DND-41 (cell line): ENCODE results near the gene RACGAP1.

Experiments used
- ATAC-seq: fragments of 200-7000 bp; cut with Tn5 transposase; 3 replicates; pipeline ENCODE4 v1.9.1; 2021; ENCODE audit warnings: low read depth; ENCODE audit not compliant: insufficient read depth
- DNase-seq: peaks from one replicate; pipeline ENCODE4 v3.0.0-alpha.2; 2020
- H2AFZ ChIP-seq: 2 replicates; pipeline ENCODE4 v1.6.0; 2012; ENCODE audit warnings: low read depth, low read length
- H3K27ac ChIP-seq: 2 replicates; pipeline ENCODE4 v1.5.1; 2012; ENCODE audit warnings: low read length, inconsistent platforms
- H3K27me3 ChIP-seq: fragments of 200-600 bp; sonication (generic); 2 replicates; pipeline ENCODE4 v1.6.0; 2012; ENCODE audit warnings: low read length, mild to moderate bottlenecking, inconsistent platforms; ENCODE audit not compliant: insufficient read depth, poor library complexity
- H3K36me3 ChIP-seq: 2 replicates; pipeline ENCODE4 v1.5.1; 2012; ENCODE audit warnings: low read length, inconsistent platforms; ENCODE audit not compliant: insufficient read depth
- H3K4me1 ChIP-seq: 2 replicates; pipeline ENCODE4 v1.5.1; 2012; ENCODE audit warnings: mild to moderate bottlenecking, low read length; ENCODE audit not compliant: insufficient read depth
- H3K4me2 ChIP-seq: 2 replicates; pipeline ENCODE4 v1.6.0; 2012; ENCODE audit warnings: mild to moderate bottlenecking, moderate library complexity, low read length, inconsistent platforms; ENCODE audit not compliant: insufficient read depth
- H3K4me3 ChIP-seq, 2 experiments: fragments of 200-600 bp in 1 of 2; shearing (Covaris generic) in 1 of 2; 2 replicates each; pipeline ENCODE4 v1.5.1; 2012 to 2016; ENCODE audit warnings: inconsistent platforms in 2 of 2, low read length in 2 of 2, mild to moderate bottlenecking in 2 of 2, low read depth in 1 of 2, moderate library complexity in 1 of 2
- H3K79me2 ChIP-seq: 2 replicates; pipeline ENCODE4 v1.6.0; 2012; ENCODE audit warnings: low read length, inconsistent platforms; ENCODE audit not compliant: insufficient read depth
- H3K9ac ChIP-seq: 2 replicates; pipeline ENCODE4 v1.6.0; 2012; ENCODE audit warnings: low read depth, mild to moderate bottlenecking, inconsistent platforms, low read length, moderate library complexity
- H3K9me3 ChIP-seq: 2 replicates; pipeline ENCODE4 v1.5.1; 2012; ENCODE audit warnings: low read length, moderate library complexity, mild to moderate bottlenecking, inconsistent platforms; ENCODE audit not compliant: insufficient read depth, severe bottlenecking
- H4K20me1 ChIP-seq: 2 replicates; pipeline ENCODE4 v1.6.0; 2012; ENCODE audit warnings: low read length; ENCODE audit not compliant: insufficient read depth
- EZH2 ChIP-seq: IDR thresholded peaks from 3 replicates; pipeline ENCODE4 v1.6.1; 2012; ENCODE audit warnings: borderline replicate concordance, low read depth, mild to moderate bottlenecking, moderate library complexity, low read length, inconsistent platforms; ENCODE audit not compliant: severe bottlenecking
- TF ChIP-seq, protein P1 (sequence below): IDR thresholded peaks from 2 replicates; pipeline ENCODE4 v1.5.1; 2012; ENCODE audit warnings: borderline replicate concordance, low read length, moderate library complexity, mild to moderate bottlenecking; ENCODE audit not compliant: poor library complexity, severe bottlenecking; ENCODE audit errors: extremely low read depth

Gene RACGAP1

DNA sequence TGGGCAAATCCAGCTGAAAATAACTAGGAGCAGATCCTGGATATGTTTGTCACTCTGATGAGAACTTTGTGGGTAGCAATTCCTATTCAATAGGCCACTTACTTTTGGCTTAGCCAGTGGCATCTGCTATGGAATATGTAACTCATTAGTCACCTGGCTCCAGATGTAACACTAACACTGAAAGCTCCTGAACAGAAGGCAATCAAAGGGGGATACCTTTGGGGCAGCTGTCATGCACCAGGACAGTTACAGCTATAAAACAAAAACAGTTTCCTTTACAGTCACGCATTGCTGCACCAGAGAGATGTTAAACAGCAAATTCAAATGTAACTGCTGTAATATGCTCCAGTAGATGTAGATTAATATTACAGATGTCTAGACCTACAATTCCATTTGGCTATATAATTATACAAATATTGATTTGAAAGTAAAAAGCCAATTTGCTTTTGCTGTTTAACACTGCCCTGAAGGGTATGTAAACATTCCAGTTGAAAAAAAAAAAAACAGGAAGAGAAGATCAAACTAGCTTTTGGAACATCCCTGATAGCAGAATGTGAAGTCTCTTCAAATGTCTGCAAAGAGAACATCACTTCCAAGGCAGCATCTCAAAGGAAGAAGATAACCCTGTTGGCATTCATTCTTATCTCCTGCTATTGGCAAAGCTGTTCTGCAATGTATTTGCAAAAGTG is 18.4 kb downstream of the RACGAP1 start:
- DNase-seq (no peak), ATAC-seq (no peak)
- no peak overlapping the region for H3K9ac ChIP-seq
- no peak overlapping the region for H3K4me3 ChIP-seq
- H3K36me3 ChIP-seq: peaks cover 90% of the 10 kb centered on the region
- H3K79me2 ChIP-seq: peaks cover 67% of the 10 kb centered on the region
- no peaks in the 10 kb centered on the region for H3K27me3 ChIP-seq
- H4K20me1 ChIP-seq: peaks cover 18% of the 10 kb centered on the region; the same call in 1 of the 2 replicates
- no peak overlapping the region for H2AFZ ChIP-seq
- TF ChIP-seq, protein P1, sequence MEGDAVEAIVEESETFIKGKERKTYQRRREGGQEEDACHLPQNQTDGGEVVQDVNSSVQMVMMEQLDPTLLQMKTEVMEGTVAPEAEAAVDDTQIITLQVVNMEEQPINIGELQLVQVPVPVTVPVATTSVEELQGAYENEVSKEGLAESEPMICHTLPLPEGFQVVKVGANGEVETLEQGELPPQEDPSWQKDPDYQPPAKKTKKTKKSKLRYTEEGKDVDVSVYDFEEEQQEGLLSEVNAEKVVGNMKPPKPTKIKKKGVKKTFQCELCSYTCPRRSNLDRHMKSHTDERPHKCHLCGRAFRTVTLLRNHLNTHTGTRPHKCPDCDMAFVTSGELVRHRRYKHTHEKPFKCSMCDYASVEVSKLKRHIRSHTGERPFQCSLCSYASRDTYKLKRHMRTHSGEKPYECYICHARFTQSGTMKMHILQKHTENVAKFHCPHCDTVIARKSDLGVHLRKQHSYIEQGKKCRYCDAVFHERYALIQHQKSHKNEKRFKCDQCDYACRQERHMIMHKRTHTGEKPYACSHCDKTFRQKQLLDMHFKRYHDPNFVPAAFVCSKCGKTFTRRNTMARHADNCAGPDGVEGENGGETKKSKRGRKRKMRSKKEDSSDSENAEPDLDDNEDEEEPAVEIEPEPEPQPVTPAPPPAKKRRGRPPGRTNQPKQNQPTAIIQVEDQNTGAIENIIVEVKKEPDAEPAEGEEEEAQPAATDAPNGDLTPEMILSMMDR: no peak
- TF ChIP-seq EZH2: no peak
- no peak overlapping the region for H3K27ac ChIP-seq
- H3K4me2 ChIP-seq: no peak overlapping the region
- no peaks in the 10 kb centered on the region for H3K9me3 ChIP-seq
- no peaks in the 10 kb centered on the region for H3K4me1 ChIP-seq

DNA sequence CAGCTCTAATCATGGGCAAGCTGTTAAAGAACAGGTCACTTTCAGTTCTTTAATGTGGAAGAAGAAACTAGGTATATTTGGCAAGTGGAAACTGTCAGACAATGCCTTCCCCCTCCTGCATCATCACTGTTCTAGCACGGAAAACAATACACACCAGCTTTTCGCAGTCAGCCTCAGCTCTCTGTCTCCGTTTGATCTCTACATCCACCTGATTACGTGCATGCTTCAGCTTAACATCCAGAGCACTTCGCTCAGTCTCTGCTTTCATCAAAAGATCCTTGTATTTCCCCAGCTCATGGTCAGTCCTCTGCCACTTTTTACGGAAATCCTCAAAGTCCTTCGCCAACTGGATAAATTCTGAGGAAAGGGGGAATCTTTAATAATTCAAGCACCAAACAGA is 19.0 kb downstream of the RACGAP1 start:
- Histone ChIP-seq H3K79me2 (peaks cover 64% of the 10 kb centered on the region), H3K9ac (no peak overlapping the region), H3K27me3 (no peaks in the 10 kb centered on the region), H3K4me3 (no peak overlapping the region), H2AFZ (no peak overlapping the region), H4K20me1 (peaks cover 18% of the 10 kb centered on the region; the same call in 1 of the 2 replicates), H3K4me1 (no peaks in the 10 kb centered on the region), H3K36me3 (peaks cover 95% of the 10 kb centered on the region), H3K9me3 (no peaks in the 10 kb centered on the region), H3K27ac (no peak overlapping the region), H3K4me2 (no peak overlapping the region)
- DNase-seq (no peak), ATAC-seq (no peak)
- TF ChIP-seq, protein P1: no peak

DNA sequence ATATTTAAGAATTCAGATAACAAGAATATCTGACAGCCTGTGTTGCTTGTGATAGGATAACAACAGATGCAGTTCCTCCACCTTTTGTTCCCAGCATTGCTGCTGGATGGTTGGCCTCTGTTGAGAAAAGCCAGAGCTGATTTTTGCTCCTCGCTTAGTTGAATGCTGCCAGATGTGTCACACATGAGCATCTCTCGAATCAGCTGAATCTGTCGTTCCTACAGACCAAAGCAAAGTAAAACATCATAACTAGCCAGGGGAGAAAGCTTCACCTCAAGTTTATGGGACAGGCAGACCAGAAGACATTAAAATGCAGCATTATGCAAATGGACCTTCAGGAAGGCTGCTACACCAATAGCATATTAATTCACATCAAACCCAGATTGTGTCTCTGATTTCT is 20.1 kb downstream of the RACGAP1 start:
- H3K4me2 ChIP-seq: no peak overlapping the region
- H3K27ac ChIP-seq: no peak overlapping the region
- ATAC-seq (no peak), DNase-seq (no peak)
- H3K4me3 ChIP-seq: no peak overlapping the region
- no peak overlapping the region for H2AFZ ChIP-seq
- H3K79me2 ChIP-seq: peaks cover 54% of the 10 kb centered on the region
- H3K36me3 ChIP-seq: peaks cover 95% of the 10 kb centered on the region
- no peaks in the 10 kb centered on the region for H3K9me3 ChIP-seq
- H3K9ac ChIP-seq: no peak overlapping the region
- peaks cover 18% of the 10 kb centered on the region; the same call in 1 of the 2 replicates for H4K20me1 ChIP-seq
- H3K4me1 ChIP-seq: no peaks in the 10 kb centered on the region
- TF ChIP-seq, protein P1: no peak
- no peak for TF ChIP-seq EZH2
- no peaks in the 10 kb centered on the region for H3K27me3 ChIP-seq
